Spleen (tissue), 7 donors: ENCODE measurements around the gene TSC1.

Experiments
- CTCF ChIP-seq, 11 experiments: fragments of 200-600 bp in 7 of 11; fragments of 450-650 bp in 4 of 11; sonication (generic) in 4 of 11; IDR thresholded peaks in 8 of 11; conservative IDR thresholded peaks in 3 of 11; 1 replicate in 7 of 11; 2 replicates in 4 of 11; pipeline versions ENCODE4 v1.4.0 to v1.8.0; 2016 to 2021; ENCODE audit warnings: antibody characterized with exemption in 11 of 11, inconsistent platforms in 4 of 11, mild to moderate bottlenecking in 1 of 11
- POLR2A ChIP-seq, 3 donors: fragments of 450-650 bp; IDR thresholded peaks; one replicate each; pipeline ENCODE4 v1.5.1; 2017; ENCODE audit warnings: antibody characterized with exemption in 3 of 3, mild to moderate bottlenecking in 1 of 3
- donor health status: DM: no; HTN: no; CAD: no; lungs with moderate emphysema.
- donor health status: DM: no; HTN: no; CAD: no.
- donor health status: DM: no; HTN: no; CAD: no.

GRCh38 chr9:132912131-132912530 lies 32.3 kb downstream of the TSC1 start:
- TF ChIP-seq CTCF (IDR thresholded peaks at IDR 0.05 in 8 of 11, conservative IDR thresholded peaks at IDR 0.05 in 3 of 11) (no peak), POLR2A (IDR thresholded peaks at IDR 0.05) (no peak)
